ENCODE data around the gene SMARCAL1.

DNA sequence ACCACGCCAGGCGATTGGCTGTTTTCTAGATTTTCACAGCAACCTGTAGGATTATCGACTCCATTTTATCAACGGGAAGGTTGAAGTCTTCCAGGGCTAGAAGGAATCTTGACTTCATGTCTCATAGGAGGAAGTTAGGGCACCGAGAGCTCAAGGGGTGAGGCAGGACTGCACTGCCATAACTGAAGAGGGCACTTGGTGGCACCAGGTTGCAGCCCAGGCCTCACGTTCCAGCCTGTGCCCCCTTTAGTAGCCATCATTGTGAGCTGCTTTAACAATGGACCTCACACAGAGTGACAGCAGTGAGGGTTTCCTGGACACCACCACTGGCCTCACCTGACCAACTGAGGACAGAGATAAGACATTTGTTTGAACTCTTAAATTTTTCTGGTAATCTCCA lies 63.5 kb downstream of the SMARCAL1 start:
- TF ChIP-seq, protein P1, sequence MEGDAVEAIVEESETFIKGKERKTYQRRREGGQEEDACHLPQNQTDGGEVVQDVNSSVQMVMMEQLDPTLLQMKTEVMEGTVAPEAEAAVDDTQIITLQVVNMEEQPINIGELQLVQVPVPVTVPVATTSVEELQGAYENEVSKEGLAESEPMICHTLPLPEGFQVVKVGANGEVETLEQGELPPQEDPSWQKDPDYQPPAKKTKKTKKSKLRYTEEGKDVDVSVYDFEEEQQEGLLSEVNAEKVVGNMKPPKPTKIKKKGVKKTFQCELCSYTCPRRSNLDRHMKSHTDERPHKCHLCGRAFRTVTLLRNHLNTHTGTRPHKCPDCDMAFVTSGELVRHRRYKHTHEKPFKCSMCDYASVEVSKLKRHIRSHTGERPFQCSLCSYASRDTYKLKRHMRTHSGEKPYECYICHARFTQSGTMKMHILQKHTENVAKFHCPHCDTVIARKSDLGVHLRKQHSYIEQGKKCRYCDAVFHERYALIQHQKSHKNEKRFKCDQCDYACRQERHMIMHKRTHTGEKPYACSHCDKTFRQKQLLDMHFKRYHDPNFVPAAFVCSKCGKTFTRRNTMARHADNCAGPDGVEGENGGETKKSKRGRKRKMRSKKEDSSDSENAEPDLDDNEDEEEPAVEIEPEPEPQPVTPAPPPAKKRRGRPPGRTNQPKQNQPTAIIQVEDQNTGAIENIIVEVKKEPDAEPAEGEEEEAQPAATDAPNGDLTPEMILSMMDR (conservative IDR thresholded peaks at IDR 0.05; ENCODE audit: low read depth, low read length) = no peak
- TF ChIP-seq RCOR1 (IDR thresholded peaks at IDR 0.05; ENCODE audit: insufficient replicate concordance, low read length) (no peak), MXI1 (IDR thresholded peaks at IDR 0.05; ENCODE audit: borderline replicate concordance, low read depth, low read length) (no peak), BHLHE40 (IDR thresholded peaks at IDR 0.05; ENCODE audit: low read depth, low read length) (no peak), RFX5 (IDR thresholded peaks at IDR 0.05; ENCODE audit: low read depth, low read length) (no peak), POLR2A (IDR thresholded peaks at IDR 0.05; ENCODE audit: low read depth, low read length) (no peak), CEBPB (IDR thresholded peaks at IDR 0.05; ENCODE audit: low read depth, low read length) (no peak), ELK1 (IDR thresholded peaks at IDR 0.05; ENCODE audit: borderline replicate concordance, low read depth, low read length) (no peak), NFE2L2 (IDR thresholded peaks at IDR 0.05; ENCODE audit: low read depth, low read length) (no peak)

All from IMR-90 (cell line).